ENCODE measurements around the gene LAMC2.

DNA sequence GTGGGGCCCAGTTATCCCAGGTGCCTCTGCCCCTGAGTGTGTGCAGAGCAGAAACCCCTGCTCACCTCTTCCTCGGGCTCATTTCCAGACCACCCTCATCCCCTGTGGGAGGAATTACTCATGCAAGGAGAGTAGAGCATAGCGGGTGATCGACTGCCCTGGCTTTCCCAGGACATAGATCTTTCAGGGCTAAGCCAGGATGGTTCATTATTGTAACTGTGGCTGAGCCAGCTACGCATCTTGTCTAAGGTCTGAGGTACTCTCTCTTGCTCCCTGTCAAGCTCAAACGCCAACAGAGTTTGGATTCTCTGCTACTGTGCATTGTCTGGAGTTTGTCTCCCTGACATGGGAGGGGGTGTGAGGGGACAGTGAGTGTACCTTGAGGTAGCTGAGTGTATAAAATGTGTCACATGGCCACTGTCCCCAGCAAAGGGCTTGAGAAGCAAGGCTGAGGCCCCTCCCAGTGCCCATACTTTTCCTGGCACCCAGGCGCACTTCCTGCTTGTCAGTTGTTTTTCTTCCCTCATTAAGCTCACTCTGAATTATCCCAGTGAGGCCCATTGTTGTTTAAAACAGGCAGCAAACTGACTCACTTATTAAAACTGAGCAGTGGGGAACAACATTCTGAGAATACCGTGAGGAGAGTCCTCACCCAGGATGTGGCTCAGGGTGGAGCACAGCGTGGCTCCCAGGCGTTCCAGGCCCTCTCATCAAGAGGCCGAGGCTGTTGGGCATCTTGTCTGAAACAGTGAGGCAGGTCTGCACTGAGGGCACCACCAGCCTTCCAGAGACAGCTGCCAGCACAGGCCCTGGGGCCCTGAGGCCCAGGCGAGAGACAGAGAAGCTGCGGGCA is 92.9 kb downstream of the LAMC2 start:
- TF ChIP-seq, protein P1, sequence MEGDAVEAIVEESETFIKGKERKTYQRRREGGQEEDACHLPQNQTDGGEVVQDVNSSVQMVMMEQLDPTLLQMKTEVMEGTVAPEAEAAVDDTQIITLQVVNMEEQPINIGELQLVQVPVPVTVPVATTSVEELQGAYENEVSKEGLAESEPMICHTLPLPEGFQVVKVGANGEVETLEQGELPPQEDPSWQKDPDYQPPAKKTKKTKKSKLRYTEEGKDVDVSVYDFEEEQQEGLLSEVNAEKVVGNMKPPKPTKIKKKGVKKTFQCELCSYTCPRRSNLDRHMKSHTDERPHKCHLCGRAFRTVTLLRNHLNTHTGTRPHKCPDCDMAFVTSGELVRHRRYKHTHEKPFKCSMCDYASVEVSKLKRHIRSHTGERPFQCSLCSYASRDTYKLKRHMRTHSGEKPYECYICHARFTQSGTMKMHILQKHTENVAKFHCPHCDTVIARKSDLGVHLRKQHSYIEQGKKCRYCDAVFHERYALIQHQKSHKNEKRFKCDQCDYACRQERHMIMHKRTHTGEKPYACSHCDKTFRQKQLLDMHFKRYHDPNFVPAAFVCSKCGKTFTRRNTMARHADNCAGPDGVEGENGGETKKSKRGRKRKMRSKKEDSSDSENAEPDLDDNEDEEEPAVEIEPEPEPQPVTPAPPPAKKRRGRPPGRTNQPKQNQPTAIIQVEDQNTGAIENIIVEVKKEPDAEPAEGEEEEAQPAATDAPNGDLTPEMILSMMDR (IDR thresholded peaks at IDR 0.05; ENCODE audit: insufficient read depth, low read length, poor library complexity, severe bottlenecking): no peak
- TF ChIP-seq EZH2phosphoT487 (conservative IDR thresholded peaks at IDR 0.05; ENCODE audit: low read length): no peak

Measured in SU-DHL-6 (cell line).